ENCODE data around the gene ARHGEF7. TPM values are rescaled to one million over a fixed set of nuclear protein-coding genes. Genes with fewer than 3 reads are reported as not detected.

The ARHGEF7 gene
- total and polyA plus RNA-seq, 2 experiments from 2014 or later: 23.6 to 58.9 TPM

- TF ChIP-seq, protein P1, sequence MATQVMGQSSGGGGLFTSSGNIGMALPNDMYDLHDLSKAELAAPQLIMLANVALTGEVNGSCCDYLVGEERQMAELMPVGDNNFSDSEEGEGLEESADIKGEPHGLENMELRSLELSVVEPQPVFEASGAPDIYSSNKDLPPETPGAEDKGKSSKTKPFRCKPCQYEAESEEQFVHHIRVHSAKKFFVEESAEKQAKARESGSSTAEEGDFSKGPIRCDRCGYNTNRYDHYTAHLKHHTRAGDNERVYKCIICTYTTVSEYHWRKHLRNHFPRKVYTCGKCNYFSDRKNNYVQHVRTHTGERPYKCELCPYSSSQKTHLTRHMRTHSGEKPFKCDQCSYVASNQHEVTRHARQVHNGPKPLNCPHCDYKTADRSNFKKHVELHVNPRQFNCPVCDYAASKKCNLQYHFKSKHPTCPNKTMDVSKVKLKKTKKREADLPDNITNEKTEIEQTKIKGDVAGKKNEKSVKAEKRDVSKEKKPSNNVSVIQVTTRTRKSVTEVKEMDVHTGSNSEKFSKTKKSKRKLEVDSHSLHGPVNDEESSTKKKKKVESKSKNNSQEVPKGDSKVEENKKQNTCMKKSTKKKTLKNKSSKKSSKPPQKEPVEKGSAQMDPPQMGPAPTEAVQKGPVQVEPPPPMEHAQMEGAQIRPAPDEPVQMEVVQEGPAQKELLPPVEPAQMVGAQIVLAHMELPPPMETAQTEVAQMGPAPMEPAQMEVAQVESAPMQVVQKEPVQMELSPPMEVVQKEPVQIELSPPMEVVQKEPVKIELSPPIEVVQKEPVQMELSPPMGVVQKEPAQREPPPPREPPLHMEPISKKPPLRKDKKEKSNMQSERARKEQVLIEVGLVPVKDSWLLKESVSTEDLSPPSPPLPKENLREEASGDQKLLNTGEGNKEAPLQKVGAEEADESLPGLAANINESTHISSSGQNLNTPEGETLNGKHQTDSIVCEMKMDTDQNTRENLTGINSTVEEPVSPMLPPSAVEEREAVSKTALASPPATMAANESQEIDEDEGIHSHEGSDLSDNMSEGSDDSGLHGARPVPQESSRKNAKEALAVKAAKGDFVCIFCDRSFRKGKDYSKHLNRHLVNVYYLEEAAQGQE (IDR thresholded peaks at IDR 0.05; ENCODE audit: unreplicated experiment): no peak
- TF ChIP-seq EZH2 (IDR thresholded peaks at IDR 0.05; ENCODE audit: low read depth, unreplicated experiment) (no peak), ZNF114 (CRISPR knock-in tag; IDR thresholded peaks at IDR 0.05) (no peak), CREB1 (CRISPR knock-in tag; IDR thresholded peaks at IDR 0.05; ENCODE audit: low read depth) (no peak), POLR2AphosphoS5 (IDR thresholded peaks at IDR 0.05; ENCODE audit: low read depth) (no peak)
- TF ChIP-seq, protein P2, sequence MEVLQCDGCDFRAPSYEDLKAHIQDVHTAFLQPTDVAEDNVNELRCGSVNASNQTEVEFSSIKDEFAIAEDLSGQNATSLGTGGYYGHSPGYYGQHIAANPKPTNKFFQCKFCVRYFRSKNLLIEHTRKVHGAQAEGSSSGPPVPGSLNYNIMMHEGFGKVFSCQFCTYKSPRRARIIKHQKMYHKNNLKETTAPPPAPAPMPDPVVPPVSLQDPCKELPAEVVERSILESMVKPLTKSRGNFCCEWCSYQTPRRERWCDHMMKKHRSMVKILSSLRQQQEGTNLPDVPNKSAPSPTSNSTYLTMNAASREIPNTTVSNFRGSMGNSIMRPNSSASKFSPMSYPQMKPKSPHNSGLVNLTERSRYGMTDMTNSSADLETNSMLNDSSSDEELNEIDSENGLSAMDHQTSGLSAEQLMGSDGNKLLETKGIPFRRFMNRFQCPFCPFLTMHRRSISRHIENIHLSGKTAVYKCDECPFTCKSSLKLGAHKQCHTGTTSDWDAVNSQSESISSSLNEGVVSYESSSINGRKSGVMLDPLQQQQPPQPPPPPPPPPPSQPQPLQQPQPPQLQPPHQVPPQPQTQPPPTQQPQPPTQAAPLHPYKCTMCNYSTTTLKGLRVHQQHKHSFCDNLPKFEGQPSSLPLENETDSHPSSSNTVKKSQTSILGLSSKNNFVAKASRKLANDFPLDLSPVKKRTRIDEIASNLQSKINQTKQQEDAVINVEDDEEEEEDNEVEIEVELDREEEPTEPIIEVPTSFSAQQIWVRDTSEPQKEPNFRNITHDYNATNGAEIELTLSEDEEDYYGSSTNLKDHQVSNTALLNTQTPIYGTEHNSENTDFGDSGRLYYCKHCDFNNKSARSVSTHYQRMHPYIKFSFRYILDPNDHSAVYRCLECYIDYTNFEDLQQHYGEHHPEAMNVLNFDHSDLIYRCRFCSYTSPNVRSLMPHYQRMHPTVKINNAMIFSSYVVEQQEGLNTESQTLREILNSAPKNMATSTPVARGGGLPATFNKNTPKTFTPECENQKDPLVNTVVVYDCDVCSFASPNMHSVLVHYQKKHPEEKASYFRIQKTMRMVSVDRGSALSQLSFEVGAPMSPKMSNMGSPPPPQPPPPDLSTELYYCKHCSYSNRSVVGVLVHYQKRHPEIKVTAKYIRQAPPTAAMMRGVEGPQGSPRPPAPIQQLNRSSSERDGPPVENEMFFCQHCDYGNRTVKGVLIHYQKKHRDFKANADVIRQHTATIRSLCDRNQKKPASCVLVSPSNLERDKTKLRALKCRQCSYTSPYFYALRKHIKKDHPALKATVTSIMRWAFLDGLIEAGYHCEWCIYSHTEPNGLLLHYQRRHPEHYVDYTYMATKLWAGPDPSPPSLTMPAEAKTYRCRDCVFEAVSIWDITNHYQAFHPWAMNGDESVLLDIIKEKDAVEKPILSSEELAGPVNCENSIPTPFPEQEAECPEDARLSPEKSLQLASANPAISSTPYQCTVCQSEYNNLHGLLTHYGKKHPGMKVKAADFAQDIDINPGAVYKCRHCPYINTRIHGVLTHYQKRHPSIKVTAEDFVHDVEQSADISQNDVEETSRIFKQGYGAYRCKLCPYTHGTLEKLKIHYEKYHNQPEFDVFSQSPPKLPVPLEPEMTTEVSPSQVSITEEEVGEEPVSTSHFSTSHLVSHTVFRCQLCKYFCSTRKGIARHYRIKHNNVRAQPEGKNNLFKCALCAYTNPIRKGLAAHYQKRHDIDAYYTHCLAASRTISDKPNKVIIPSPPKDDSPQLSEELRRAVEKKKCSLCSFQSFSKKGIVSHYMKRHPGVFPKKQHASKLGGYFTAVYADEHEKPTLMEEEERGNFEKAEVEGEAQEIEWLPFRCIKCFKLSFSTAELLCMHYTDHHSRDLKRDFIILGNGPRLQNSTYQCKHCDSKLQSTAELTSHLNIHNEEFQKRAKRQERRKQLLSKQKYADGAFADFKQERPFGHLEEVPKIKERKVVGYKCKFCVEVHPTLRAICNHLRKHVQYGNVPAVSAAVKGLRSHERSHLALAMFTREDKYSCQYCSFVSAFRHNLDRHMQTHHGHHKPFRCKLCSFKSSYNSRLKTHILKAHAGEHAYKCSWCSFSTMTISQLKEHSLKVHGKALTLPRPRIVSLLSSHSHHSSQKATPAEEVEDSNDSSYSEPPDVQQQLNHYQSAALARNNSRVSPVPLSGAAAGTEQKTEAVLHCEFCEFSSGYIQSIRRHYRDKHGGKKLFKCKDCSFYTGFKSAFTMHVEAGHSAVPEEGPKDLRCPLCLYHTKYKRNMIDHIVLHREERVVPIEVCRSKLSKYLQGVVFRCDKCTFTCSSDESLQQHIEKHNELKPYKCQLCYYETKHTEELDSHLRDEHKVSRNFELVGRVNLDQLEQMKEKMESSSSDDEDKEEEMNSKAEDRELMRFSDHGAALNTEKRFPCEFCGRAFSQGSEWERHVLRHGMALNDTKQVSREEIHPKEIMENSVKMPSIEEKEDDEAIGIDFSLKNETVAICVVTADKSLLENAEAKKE (CRISPR knock-in tag; IDR thresholded peaks at IDR 0.05): no peak
Measured at GRCh38 chr13:111281751-111282311, 166.7 kb downstream of the ARHGEF7 start (continued).

All from GM23338 (cell line).